Measurements from ENCODE around the gene RPS6KA2.

- TF ChIP-seq CTCF (conservative IDR thresholded peaks at IDR 0.05) = no peak
- no peak for TF ChIP-seq ZFX (IDR thresholded peaks at IDR 0.05)
These were observed 215.3 kb downstream of the RPS6KA2 start for GRCh38 chr6:166411721-166412151.

Data from C4-2B (cell line).